ENCODE results near the gene CELSR1. TPM values are rescaled to one million over a fixed set of nuclear protein-coding genes. Genes with fewer than 3 reads are reported as not detected.

Gene CELSR1
- total RNA-seq, 1 donor from 2014 or later, result 27.6 TPM

DNA sequence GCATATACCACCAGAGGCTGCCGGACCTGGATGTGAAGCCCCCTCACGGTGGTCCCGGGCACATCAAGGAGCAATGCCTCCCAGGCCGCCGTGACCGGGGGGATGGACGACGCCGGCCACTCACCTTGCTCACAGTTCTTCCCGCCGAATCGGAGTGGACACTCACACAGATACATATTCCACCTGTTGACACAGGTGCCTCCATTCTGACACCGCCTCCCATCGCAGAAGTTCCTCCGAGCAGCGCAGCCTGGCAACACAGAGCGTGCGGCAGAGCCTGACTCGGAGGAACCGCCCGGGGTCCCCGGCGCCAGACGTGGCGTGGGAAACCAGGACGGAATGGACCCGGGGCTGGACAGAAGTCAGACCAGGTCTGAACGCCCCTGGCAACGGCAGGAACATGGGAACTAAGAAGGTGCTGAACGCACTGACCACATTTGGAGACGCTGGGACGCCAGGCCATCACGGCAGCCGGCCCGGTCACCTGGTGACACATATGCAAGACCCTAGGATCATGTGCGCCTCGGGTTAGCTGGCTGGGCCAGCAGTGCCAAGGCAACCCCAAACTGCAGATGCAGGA is 127.7 kb downstream of the CELSR1 start:
- Mint-ChIP-seq H3K36me3 (ENCODE audit: low read depth, unreplicated experiment) (peaks cover 6% of the 10 kb centered on the region), H3K4me3 (ENCODE audit: unreplicated experiment) (no peak overlapping the region), H3K27ac (ENCODE audit: unreplicated experiment) (no peak overlapping the region), H3K27me3 (ENCODE audit: low read depth, unreplicated experiment) (peaks cover 4% of the 10 kb centered on the region), H3K9me3 (ENCODE audit: unreplicated experiment) (no peaks in the 10 kb centered on the region), H3K4me1 (ENCODE audit: low read depth, unreplicated experiment) (no peaks in the 10 kb centered on the region)
- Histone ChIP-seq H3K36me3 (ENCODE audit: insufficient read depth, low read length) (no peaks in the 10 kb centered on the region), H3K27ac (ENCODE audit: low read depth, low read length) (no peak overlapping the region), H3K4me2 (ENCODE audit: low read length) (no peak overlapping the region), H3K4me3 (ENCODE audit: insufficient read depth, low read depth, low read length) (no peak overlapping the region), H4K20me1 (ENCODE audit: insufficient read depth, low read length) (no peaks in the 10 kb centered on the region), H3K79me2 (ENCODE audit: insufficient read depth, low read length) (no peaks in the 10 kb centered on the region), H3K9me3 (ENCODE audit: insufficient read depth, low read depth, low read length) (no peaks in the 10 kb centered on the region), H3K4me1 (ENCODE audit: insufficient read depth, low read length) (peaks cover 10% of the 10 kb centered on the region), H3K27me3 (ENCODE audit: insufficient read depth, low read length) (peaks cover 7% of the 10 kb centered on the region), H3K9ac (ENCODE audit: low read length) (no peak overlapping the region), H2AFZ (ENCODE audit: low read depth, low read length) (no peak overlapping the region)
- FAIRE-seq (no peak), DNase-seq (ENCODE audit: low read depth) (no peak)
- no peak for TF ChIP-seq EZH2 (IDR thresholded peaks at IDR 0.05; ENCODE audit: insufficient read depth, low read length)
- no peak for TF ChIP-seq CTCF (IDR thresholded peaks at IDR 0.05; ENCODE audit: insufficient read depth, low read depth, low read length)

DNA sequence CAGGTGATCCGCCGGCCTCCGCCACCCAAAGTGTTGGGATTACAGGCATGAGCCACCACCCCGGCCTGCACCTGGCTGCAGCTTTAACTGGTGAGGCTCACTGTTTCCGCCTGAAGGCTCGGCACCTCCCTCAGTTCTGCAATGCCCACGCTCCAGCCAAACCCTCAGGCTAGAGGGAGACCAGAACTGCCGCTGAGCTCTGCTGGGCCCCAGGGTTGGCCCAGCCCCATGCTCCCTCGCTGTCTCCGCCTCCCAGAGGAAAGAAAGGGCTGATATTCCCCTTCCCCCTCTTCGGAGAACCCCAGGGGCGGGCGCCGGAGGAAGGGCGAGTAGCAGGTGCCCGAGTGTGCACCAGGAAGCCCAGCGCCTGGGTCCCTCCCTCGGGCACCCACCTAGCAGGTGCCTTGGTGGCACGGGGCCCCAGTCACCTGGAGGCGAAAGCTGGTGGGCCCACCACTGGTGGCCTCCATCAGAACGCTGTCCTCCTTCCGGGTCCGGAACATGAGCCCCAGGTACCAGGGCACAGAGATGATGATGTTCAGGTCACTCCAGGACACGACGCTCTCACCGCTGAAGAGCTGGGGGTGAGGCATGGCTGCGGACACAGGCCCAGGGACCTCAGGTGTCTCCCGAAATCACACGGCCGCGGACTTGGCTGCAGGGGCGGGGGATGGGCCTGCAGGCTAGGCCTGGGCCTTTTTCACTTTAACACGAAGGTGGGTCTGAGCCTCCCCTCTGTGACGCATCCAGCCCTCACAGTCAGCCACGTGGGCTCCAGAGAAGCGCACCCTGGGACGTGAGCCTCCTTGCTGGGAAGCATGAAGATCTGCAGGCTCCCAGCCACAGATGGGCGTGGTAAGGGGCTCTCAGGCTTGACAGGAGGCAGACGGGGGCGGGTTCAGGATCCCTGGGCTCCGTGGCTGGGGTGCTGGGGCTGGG is 128.6 kb downstream of the CELSR1 start:
- Histone ChIP-seq H4K20me1 (ENCODE audit: insufficient read depth, low read length) (no peaks in the 10 kb centered on the region), H3K27me3 (ENCODE audit: insufficient read depth, low read length) (peaks cover 6% of the 10 kb centered on the region), H3K4me1 (ENCODE audit: insufficient read depth, low read length) (peaks cover 10% of the 10 kb centered on the region), H3K9me3 (ENCODE audit: insufficient read depth, low read depth, low read length) (no peaks in the 10 kb centered on the region), H3K79me2 (ENCODE audit: insufficient read depth, low read length) (no peaks in the 10 kb centered on the region), H3K4me2 (ENCODE audit: low read length) (no peak overlapping the region), H2AFZ (ENCODE audit: low read depth, low read length) (no peak overlapping the region), H3K4me3 (ENCODE audit: insufficient read depth, low read depth, low read length) (no peak overlapping the region), H3K27ac (ENCODE audit: low read depth, low read length) (no peak overlapping the region), H3K36me3 (ENCODE audit: insufficient read depth, low read length) (no peaks in the 10 kb centered on the region), H3K9ac (ENCODE audit: low read length) (no peak overlapping the region)
- no peak overlapping the region for H3K27ac Mint-ChIP-seq (ENCODE audit: unreplicated experiment)
- no peak for TF ChIP-seq EZH2 (IDR thresholded peaks at IDR 0.05; ENCODE audit: insufficient read depth, low read length)
- TF ChIP-seq CTCF (IDR thresholded peaks at IDR 0.05; ENCODE audit: insufficient read depth, low read depth, low read length), result no peak
- H3K27me3 Mint-ChIP-seq (ENCODE audit: low read depth, unreplicated experiment), result peaks cover 4% of the 10 kb centered on the region
- H3K36me3 Mint-ChIP-seq (ENCODE audit: low read depth, unreplicated experiment), result peaks cover 6% of the 10 kb centered on the region
- H3K4me3 Mint-ChIP-seq (ENCODE audit: unreplicated experiment), result no peak overlapping the region
- H3K4me1 Mint-ChIP-seq (ENCODE audit: low read depth, unreplicated experiment), result no peaks in the 10 kb centered on the region
- DNase-seq (ENCODE audit: low read depth), result no peak
- no peaks in the 10 kb centered on the region for H3K9me3 Mint-ChIP-seq (ENCODE audit: unreplicated experiment)
- no peak for FAIRE-seq
